ENCODE data around the gene SYTL5. TPM values are rescaled to one million over a fixed set of nuclear protein-coding genes. Genes with fewer than 3 reads are reported as not detected.

Gene SYTL5
- total and polyA plus RNA-seq, 3 donors from 2014 or later = 1.0 to 1.7 (median 1.1) TPM

GRCh38 chrX:38052096-38052495 is 45.7 kb downstream of the SYTL5 start:
- Histone ChIP-seq H3K4me3 (no peak overlapping the region), H3K4me1 (no peaks in the 10 kb centered on the region), H3K9me3 (no peaks in the 10 kb centered on the region), H3K27me3 (no peaks in the 10 kb centered on the region), H3K36me3 (ENCODE audit: low read depth, missing control alignments) (no peaks in the 10 kb centered on the region), H3K27ac (no peak overlapping the region)
- 87 to 91% methylated on average over 1 of the region's 1 CpG for WGBS, 2 donors
- no peak for TF ChIP-seq CTCF (IDR thresholded peaks at IDR 0.05)
- no peak for TF ChIP-seq POLR2A (IDR thresholded peaks at IDR 0.05)
- intact Hi-C loops (cut with DNase I; ENCODE audit: low total_unique reads) = no loop called here
- no peak for DNase-seq

- no peak overlapping the region for H3K4me3 ChIP-seq
- no peak overlapping the region for H3K27ac ChIP-seq
- WGBS, 2 donors = 31 to 42% methylated on average over 4 of the region's 4 CpGs
- no peaks in the 10 kb centered on the region for H3K36me3 ChIP-seq (ENCODE audit: low read depth, missing control alignments)
- TF ChIP-seq CTCF (IDR thresholded peaks at IDR 0.05) = no peak
- no peak for TF ChIP-seq POLR2A (IDR thresholded peaks at IDR 0.05)
- H3K9me3 ChIP-seq = no peaks in the 10 kb centered on the region
- peak; percentile 25 for DNase-seq
- H3K27me3 ChIP-seq = no peaks in the 10 kb centered on the region
- intact Hi-C loops (cut with DNase I; ENCODE audit: low total_unique reads) = no loop called here
- H3K4me1 ChIP-seq = no peaks in the 10 kb centered on the region
Observed at GRCh38 chrX:38055170-38055847, 49.0 kb downstream of the SYTL5 start.

GRCh38 chrX:38060331-38060878 is 54.1 kb downstream of the SYTL5 start:
- Histone ChIP-seq H3K36me3 (ENCODE audit: low read depth, missing control alignments) (no peaks in the 10 kb centered on the region), H3K4me1 (no peaks in the 10 kb centered on the region), H3K4me3 (no peak overlapping the region), H3K9me3 (no peaks in the 10 kb centered on the region), H3K27ac (no peak overlapping the region), H3K27me3 (no peaks in the 10 kb centered on the region)
- intact Hi-C loops (cut with DNase I; ENCODE audit: low total_unique reads) = no loop called here
- TF ChIP-seq POLR2A (IDR thresholded peaks at IDR 0.05) (no peak), CTCF (IDR thresholded peaks at IDR 0.05) (no peak)
- no peak for DNase-seq
- 93 to 98% methylated on average over 2 of the region's 2 CpGs for WGBS, 2 donors

GRCh38 chrX:38061335-38061734 is 55.0 kb downstream of the SYTL5 start:
- no peak for DNase-seq
- 45 to 59% methylated on average over 2 of the region's 2 CpGs for WGBS, 2 donors

More at GRCh38 chrX:38061335-38061734, 55.0 kb downstream of the SYTL5 start:
- no peak overlapping the region for H3K4me3 ChIP-seq
- H3K9me3 ChIP-seq = no peaks in the 10 kb centered on the region
- H3K27me3 ChIP-seq = no peaks in the 10 kb centered on the region
- no peaks in the 10 kb centered on the region for H3K36me3 ChIP-seq (ENCODE audit: low read depth, missing control alignments)
- intact Hi-C loops (cut with DNase I; ENCODE audit: low total_unique reads) = no loop called here
- TF ChIP-seq CTCF (IDR thresholded peaks at IDR 0.05) = no peak
- no peak for TF ChIP-seq POLR2A (IDR thresholded peaks at IDR 0.05)
- H3K4me1 ChIP-seq = no peaks in the 10 kb centered on the region
- no peak overlapping the region for H3K27ac ChIP-seq

Measured in testis (tissue), 3 donors.